PFSK-1 (cell line): Measurements from ENCODE around the gene UBTD2.

Source experiments
- FOXP2 ChIP-seq: optimal IDR thresholded peaks from 2 replicates; pipeline ENCODE3; 2011; ENCODE audit warnings: borderline replicate concordance, control low read depth, inconsistent platforms; ENCODE audit not compliant: insufficient read depth; ENCODE audit errors: extremely low read length, extremely low read depth
- POLR2AphosphoS5 ChIP-seq: IDR thresholded peaks from 2 replicates; pipeline ENCODE4 v1.6.1; 2012; ENCODE audit warnings: low read depth, mild to moderate bottlenecking, control low read depth, low read length, moderate library complexity
- REST ChIP-seq, 2 experiments: IDR thresholded peaks; 2 replicates each; pipeline versions ENCODE4 v1.6.1 to v1.8.0; 2011 to 2012; ENCODE audit warnings: low read depth in 2 of 2, low read length in 2 of 2, control low read depth in 1 of 2, inconsistent platforms in 1 of 2, mild to moderate bottlenecking in 1 of 2, moderate library complexity in 1 of 2; ENCODE audit not compliant: insufficient read depth in 1 of 2
- SIN3A ChIP-seq: IDR thresholded peaks from 2 replicates; pipeline ENCODE4 v1.6.1; 2012; ENCODE audit warnings: mild to moderate bottlenecking, low read length, moderate library complexity, borderline replicate concordance; ENCODE audit not compliant: insufficient read depth
- TAF1 ChIP-seq: IDR thresholded peaks from 2 replicates; pipeline ENCODE4 v1.6.1; 2012; ENCODE audit warnings: low read length, control low read depth, borderline replicate concordance; ENCODE audit not compliant: insufficient read depth

- TF ChIP-seq TAF1 (no peak), POLR2AphosphoS5 (no peak), SIN3A (no peak), REST (IDR thresholded peaks at IDR 0.05; ENCODE audit: insufficient read depth in 1 of 2, low read depth in 2 of 2, low read length in 2 of 2) (no peak), FOXP2 (no peak)
Measured at GRCh38 chr5:172193872-172194271, 89.7 kb downstream of the UBTD2 start, which contains the start of gene EFCAB9.
